ENCODE measurements around the gene TSPAN15.
A peak's percentile ranks its signal among the peaks of the same experiment; 100 is the strongest.

Gene TSPAN15

DNA sequence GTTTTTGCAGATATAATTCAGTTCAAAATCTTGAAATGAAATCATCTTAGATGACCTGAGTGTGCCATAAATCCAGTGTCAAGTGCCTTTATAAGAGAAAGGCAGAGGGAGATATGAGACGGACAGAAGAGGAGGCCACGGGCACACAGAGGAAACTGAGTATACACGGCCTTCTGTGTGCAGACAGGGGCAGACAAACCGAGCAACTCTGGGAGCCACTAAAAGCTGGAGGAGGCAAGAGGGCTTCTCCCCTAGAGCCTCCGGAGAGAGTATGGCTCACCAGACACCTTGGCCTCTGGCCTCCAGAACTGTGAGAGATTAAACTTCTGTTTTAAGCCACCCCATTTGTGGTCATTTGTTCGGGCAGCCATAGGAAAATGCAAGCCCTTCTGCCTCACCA lies 12.6 kb downstream of the TSPAN15 start:
- Histone ChIP-seq H3K4me3 (ENCODE audit: low read depth in 1 of 2, low read length in 2 of 2) (no peak overlapping the region), H3K27ac (ENCODE audit: low read depth, low read length) (no peak overlapping the region), H3K4me1 (ENCODE audit: control insufficient read depth in 1 of 2, insufficient read depth in 2 of 2, low read length in 2 of 2) (peaks cover 68 to 70% of the 10 kb centered on the region in 2 donors), H3K36me3 (ENCODE audit: control insufficient read depth in 1 of 2, insufficient read depth in 2 of 2, low read length in 2 of 2) (no peaks in the 10 kb centered on the region), H3K9ac (ENCODE audit: low read depth in 1 of 2, low read length in 2 of 2) (no peak overlapping the region), H3K27me3 (ENCODE audit: control insufficient read depth in 1 of 2, insufficient read depth in 2 of 2, low read length in 2 of 2) (no peaks in the 10 kb centered on the region), H3K9me3 (ENCODE audit: control insufficient read depth in 1 of 2, low read length in 2 of 2) (no peaks in the 10 kb centered on the region)

DNA sequence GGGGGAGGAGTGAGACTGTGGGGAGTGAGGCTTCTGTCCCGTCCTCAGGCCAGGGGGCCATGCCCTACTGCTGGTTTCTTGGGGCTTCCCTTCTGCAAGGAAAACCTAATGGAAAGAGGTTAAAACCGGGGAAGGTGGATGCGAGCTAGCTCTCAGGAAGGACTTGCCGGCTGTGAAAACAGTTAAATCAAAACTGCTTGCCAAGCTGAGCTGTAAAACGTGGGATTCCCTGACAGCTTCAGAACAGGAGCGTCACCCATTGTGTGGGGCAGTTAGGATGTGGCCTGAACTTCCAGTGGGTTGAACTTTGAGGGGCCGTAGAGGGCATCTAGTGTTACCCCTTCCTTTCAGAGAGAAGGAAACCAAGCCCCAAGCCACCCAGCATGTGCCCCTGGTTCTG lies 13.1 kb downstream of the TSPAN15 start:
- Histone ChIP-seq H3K27ac (ENCODE audit: low read depth, low read length) (no peak overlapping the region), H3K4me1 (ENCODE audit: control insufficient read depth in 1 of 2, insufficient read depth in 2 of 2, low read length in 2 of 2) (peaks cover 65 to 66% of the 10 kb centered on the region in 2 donors), H3K27me3 (ENCODE audit: control insufficient read depth in 1 of 2, insufficient read depth in 2 of 2, low read length in 2 of 2) (no peaks in the 10 kb centered on the region), H3K4me3 (ENCODE audit: low read depth in 1 of 2, low read length in 2 of 2) (no peak overlapping the region), H3K9me3 (ENCODE audit: control insufficient read depth in 1 of 2, low read length in 2 of 2) (no peaks in the 10 kb centered on the region), H3K9ac (ENCODE audit: low read depth in 1 of 2, low read length in 2 of 2) (peak overlapping the region in 1 of 2 donors; percentile 8), H3K36me3 (ENCODE audit: control insufficient read depth in 1 of 2, insufficient read depth in 2 of 2, low read length in 2 of 2) (no peaks in the 10 kb centered on the region)

DNA sequence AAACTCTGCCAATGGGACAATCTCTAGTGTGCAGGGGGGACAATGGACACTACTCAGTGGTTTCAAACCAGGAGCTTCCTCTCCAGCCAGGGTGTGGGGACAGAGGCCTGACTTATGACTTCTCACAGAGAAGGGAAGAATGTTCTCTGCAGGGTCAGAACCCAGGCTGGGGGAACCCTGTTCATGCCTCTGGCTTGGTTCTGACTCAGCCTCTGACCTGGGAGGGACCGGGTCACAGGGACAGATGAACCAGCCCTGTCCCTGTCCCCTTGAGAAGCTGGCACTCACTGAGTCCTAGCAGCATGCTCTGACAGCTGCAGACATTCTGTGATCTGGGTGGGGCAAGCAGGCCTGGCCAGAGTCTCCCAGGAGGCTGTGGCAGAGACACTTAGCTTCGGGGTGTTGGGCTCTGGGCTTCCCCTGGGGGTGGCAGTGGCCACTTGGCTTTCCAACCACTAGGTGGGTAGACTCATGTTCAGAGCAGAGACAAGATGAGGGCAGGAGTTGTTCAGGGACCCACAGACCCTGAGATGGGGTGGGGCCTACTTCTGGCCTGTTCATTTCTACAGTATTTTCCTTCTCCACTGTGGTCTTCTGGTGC lies 13.6 kb downstream of the TSPAN15 start:
- peaks cover 60 to 61% of the 10 kb centered on the region in 2 donors for H3K4me1 ChIP-seq (ENCODE audit: control insufficient read depth in 1 of 2, insufficient read depth in 2 of 2, low read length in 2 of 2)
- peak overlapping the region in 1 of 2 donors; percentile 8 for H3K9ac ChIP-seq (ENCODE audit: low read depth in 1 of 2, low read length in 2 of 2)
- H3K4me3 ChIP-seq (ENCODE audit: low read depth in 1 of 2, low read length in 2 of 2) = no peak overlapping the region
- no peaks in the 10 kb centered on the region for H3K27me3 ChIP-seq (ENCODE audit: control insufficient read depth in 1 of 2, insufficient read depth in 2 of 2, low read length in 2 of 2)
- no peaks in the 10 kb centered on the region for H3K9me3 ChIP-seq (ENCODE audit: control insufficient read depth in 1 of 2, low read length in 2 of 2)
- H3K36me3 ChIP-seq (ENCODE audit: control insufficient read depth in 1 of 2, insufficient read depth in 2 of 2, low read length in 2 of 2) = peaks cover 0 to 1% of the 10 kb centered on the region in 2 donors
- peak overlapping the region; percentile 46 for H3K27ac ChIP-seq (ENCODE audit: low read depth, low read length)

DNA sequence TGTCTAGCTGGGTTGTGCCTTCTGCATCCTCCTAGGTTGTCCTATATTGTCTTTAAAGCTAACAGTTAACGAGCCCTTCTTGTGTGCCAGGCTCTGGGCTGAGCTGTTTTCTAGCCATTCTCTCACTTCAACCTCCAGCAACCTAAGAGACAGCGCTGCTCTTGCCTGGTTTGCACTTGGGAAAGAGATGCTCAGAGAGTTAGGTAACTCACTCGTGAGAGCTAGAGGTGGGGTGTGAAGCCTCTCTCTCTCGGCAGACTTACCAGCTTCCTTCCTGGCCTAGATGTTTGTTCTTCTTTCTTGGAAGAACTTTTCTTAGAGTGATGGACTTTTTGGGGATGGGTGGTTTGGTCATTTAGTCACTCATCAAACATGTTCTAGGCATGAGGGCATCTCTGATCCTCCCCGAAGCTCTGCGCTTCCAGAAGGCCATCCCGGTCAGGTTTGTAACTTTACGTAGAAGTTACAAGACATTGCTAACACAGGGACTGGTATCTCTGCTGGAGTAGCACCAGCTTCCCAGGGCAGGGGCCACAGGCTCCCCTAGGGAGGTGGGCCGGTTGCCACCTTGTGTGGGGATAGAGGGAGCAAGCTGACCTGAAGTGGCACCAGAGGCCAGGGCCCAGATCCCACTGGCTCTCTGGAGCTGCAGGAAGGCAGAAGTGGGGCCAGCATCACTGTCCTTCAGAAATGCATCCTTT lies 14.3 kb downstream of the TSPAN15 start:
- Histone ChIP-seq H3K4me3 (ENCODE audit: low read depth in 1 of 2, low read length in 2 of 2) (no peak overlapping the region), H3K27ac (ENCODE audit: low read depth, low read length) (no peak overlapping the region), H3K9ac (ENCODE audit: low read depth in 1 of 2, low read length in 2 of 2) (no peak overlapping the region), H3K9me3 (ENCODE audit: control insufficient read depth in 1 of 2, low read length in 2 of 2) (no peaks in the 10 kb centered on the region), H3K4me1 (ENCODE audit: control insufficient read depth in 1 of 2, insufficient read depth in 2 of 2, low read length in 2 of 2) (peaks cover 53 to 54% of the 10 kb centered on the region in 2 donors), H3K27me3 (ENCODE audit: control insufficient read depth in 1 of 2, insufficient read depth in 2 of 2, low read length in 2 of 2) (no peaks in the 10 kb centered on the region), H3K36me3 (ENCODE audit: control insufficient read depth in 1 of 2, insufficient read depth in 2 of 2, low read length in 2 of 2) (peaks cover 0 to 6% of the 10 kb centered on the region in 2 donors)

DNA sequence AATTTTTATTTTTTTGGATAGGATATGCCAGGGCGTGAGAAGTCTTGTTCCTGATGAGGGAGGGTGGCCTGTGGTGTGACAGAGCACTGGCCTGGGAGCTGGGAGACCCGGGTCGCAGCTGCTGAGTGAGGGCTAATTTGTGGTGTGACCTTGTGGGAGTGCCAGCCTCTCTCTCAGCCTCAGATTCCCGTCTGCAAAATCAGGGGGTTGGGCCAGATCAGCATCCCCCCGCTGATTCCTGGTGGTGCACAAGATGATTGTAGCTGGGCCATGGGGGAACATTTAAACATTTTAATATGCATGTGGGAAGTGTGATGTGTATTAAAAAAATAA lies 14.9 kb downstream of the TSPAN15 start:
- Histone ChIP-seq H3K27ac (ENCODE audit: low read depth, low read length) (no peak overlapping the region), H3K4me1 (ENCODE audit: control insufficient read depth in 1 of 2, insufficient read depth in 2 of 2, low read length in 2 of 2) (peaks cover 49 to 50% of the 10 kb centered on the region in 2 donors), H3K4me3 (ENCODE audit: low read depth in 1 of 2, low read length in 2 of 2) (no peak overlapping the region), H3K36me3 (ENCODE audit: control insufficient read depth in 1 of 2, insufficient read depth in 2 of 2, low read length in 2 of 2) (peaks cover 0 to 6% of the 10 kb centered on the region in 2 donors), H3K9ac (ENCODE audit: low read depth in 1 of 2, low read length in 2 of 2) (no peak overlapping the region), H3K9me3 (ENCODE audit: control insufficient read depth in 1 of 2, low read length in 2 of 2) (no peaks in the 10 kb centered on the region), H3K27me3 (ENCODE audit: control insufficient read depth in 1 of 2, insufficient read depth in 2 of 2, low read length in 2 of 2) (no peaks in the 10 kb centered on the region)

DNA sequence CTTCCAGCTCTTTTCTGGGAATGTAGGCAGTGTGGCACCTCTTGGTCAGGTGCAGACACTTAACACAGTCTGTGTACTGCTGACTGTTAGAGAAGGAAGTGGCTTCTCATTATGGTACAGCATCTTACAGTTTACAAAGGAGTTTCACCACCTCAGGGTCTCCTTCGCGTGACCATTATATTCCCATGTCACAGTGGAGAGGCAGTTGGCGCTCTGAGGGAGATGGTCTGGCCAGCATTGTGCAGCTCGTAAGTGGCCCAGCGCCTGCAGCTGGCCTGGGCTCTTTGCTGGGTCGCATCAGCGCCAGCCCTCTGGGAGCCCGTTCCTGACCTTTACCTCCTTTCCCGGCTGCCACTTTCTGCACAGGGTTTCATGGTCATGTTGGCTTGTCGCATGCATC lies 15.4 kb downstream of the TSPAN15 start:
- Histone ChIP-seq H3K27ac (ENCODE audit: low read depth, low read length) (no peak overlapping the region), H3K4me3 (ENCODE audit: low read depth in 1 of 2, low read length in 2 of 2) (no peak overlapping the region), H3K9ac (ENCODE audit: low read depth in 1 of 2, low read length in 2 of 2) (no peak overlapping the region), H3K9me3 (ENCODE audit: control insufficient read depth in 1 of 2, low read length in 2 of 2) (no peaks in the 10 kb centered on the region), H3K4me1 (ENCODE audit: control insufficient read depth in 1 of 2, insufficient read depth in 2 of 2, low read length in 2 of 2) (peaks cover 44 to 45% of the 10 kb centered on the region in 2 donors), H3K36me3 (ENCODE audit: control insufficient read depth in 1 of 2, insufficient read depth in 2 of 2, low read length in 2 of 2) (peaks cover 0 to 6% of the 10 kb centered on the region in 2 donors), H3K27me3 (ENCODE audit: control insufficient read depth in 1 of 2, insufficient read depth in 2 of 2, low read length in 2 of 2) (no peaks in the 10 kb centered on the region)

DNA sequence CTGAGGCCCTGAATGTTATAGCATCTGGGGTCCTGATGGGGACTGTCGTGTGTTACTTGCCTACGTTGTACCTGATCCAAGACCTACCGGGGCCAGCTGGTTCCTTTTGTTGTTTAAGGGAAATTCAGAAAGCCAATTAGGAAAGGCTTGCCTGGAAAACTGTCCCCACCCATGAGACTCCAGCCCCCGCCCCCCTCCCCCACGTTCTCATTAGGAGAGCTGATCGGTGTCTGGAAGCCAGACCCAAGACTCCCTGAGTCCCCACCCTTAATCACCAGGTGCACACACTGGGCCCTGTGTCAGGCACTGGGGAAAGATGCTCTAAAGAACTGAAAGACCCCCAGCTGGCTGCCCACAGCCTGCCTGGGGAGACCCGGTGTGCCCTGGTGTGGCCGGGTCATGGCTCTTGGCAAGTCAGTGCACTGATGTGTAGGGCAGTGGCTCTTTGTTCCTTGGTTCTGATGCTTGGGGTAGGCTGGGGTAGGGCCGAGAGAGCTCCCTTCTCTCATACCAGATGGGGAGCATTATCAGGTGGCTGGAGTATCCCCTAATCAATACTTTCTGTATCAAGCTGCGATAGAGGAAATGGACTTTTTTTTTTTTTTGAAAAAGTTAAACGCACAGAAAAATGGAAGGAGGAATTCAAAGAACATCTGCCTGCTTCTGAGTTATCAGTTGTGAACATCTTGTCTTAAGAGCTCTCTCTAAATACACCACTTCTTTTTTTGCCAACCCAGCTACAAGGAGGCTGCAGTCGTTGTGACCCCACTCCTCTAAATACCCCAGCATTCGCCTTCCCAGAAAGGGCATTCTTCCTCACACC lies 16.9 kb downstream of the TSPAN15 start:
- H3K4me3 ChIP-seq (ENCODE audit: low read depth in 1 of 2, low read length in 2 of 2) = no peak overlapping the region
- H3K27me3 ChIP-seq (ENCODE audit: control insufficient read depth in 1 of 2, insufficient read depth in 2 of 2, low read length in 2 of 2) = no peaks in the 10 kb centered on the region
- no peak overlapping the region for H3K27ac ChIP-seq (ENCODE audit: low read depth, low read length)
- peaks cover 46% of the 10 kb centered on the region in 2 donors for H3K4me1 ChIP-seq (ENCODE audit: control insufficient read depth in 1 of 2, insufficient read depth in 2 of 2, low read length in 2 of 2)
- peaks cover 0 to 6% of the 10 kb centered on the region in 2 donors for H3K36me3 ChIP-seq (ENCODE audit: control insufficient read depth in 1 of 2, insufficient read depth in 2 of 2, low read length in 2 of 2)
- no peak overlapping the region for H3K9ac ChIP-seq (ENCODE audit: low read depth in 1 of 2, low read length in 2 of 2)
- H3K9me3 ChIP-seq (ENCODE audit: control insufficient read depth in 1 of 2, low read length in 2 of 2) = no peaks in the 10 kb centered on the region

DNA sequence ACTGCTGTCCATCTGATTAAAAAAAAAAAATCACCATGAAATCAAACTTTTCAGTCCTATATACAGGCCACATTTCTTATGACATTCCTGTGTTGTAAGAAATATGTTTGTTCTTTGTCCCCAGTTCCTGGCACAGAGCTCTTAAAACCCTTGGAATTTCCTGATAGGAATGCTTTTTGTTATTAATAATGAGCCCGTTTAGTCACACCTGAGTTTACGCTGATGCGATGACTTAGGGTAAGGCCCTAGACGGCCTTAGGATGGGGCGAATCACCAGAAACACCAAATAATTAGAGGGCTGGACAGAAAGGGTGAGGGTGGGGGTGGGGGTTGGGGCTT lies 17.5 kb downstream of the TSPAN15 start:
- Histone ChIP-seq H3K36me3 (ENCODE audit: control insufficient read depth in 1 of 2, insufficient read depth in 2 of 2, low read length in 2 of 2) (peaks cover 0 to 6% of the 10 kb centered on the region in 2 donors), H3K27me3 (ENCODE audit: control insufficient read depth in 1 of 2, insufficient read depth in 2 of 2, low read length in 2 of 2) (no peaks in the 10 kb centered on the region), H3K9me3 (ENCODE audit: control insufficient read depth in 1 of 2, low read length in 2 of 2) (no peaks in the 10 kb centered on the region), H3K27ac (ENCODE audit: low read depth, low read length) (no peak overlapping the region), H3K4me1 (ENCODE audit: control insufficient read depth in 1 of 2, insufficient read depth in 2 of 2, low read length in 2 of 2) (peaks cover 47 to 52% of the 10 kb centered on the region in 2 donors), H3K9ac (ENCODE audit: low read depth in 1 of 2, low read length in 2 of 2) (no peak overlapping the region), H3K4me3 (ENCODE audit: low read depth in 1 of 2, low read length in 2 of 2) (no peak overlapping the region)

DNA sequence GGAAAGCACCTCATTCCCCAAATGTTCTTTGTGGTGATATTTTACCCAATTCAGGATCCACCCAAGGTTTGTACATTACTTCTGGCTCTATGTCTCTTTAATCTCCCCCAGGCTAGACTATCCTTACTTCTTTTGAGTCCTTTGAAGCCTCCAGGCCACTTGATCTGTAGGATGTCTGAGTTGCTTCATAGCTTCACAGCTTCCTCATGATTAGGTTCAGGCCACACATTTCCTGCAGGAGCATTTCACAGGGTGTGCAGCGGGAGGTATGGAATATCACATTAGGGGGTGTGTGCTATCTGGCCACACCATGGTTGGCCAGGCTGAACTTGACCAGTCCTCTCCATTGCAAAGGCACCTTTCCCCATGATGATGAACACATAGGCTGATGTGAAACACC lies 18.7 kb downstream of the TSPAN15 start:
- H3K9ac ChIP-seq (ENCODE audit: low read depth in 1 of 2, low read length in 2 of 2) = no peak overlapping the region
- H3K4me1 ChIP-seq (ENCODE audit: control insufficient read depth in 1 of 2, insufficient read depth in 2 of 2, low read length in 2 of 2) = peaks cover 47 to 52% of the 10 kb centered on the region in 2 donors
- H3K27ac ChIP-seq (ENCODE audit: low read depth, low read length) = no peak overlapping the region
- H3K4me3 ChIP-seq (ENCODE audit: low read depth in 1 of 2, low read length in 2 of 2) = no peak overlapping the region
- H3K27me3 ChIP-seq (ENCODE audit: control insufficient read depth in 1 of 2, insufficient read depth in 2 of 2, low read length in 2 of 2) = no peaks in the 10 kb centered on the region
- no peaks in the 10 kb centered on the region for H3K9me3 ChIP-seq (ENCODE audit: control insufficient read depth in 1 of 2, low read length in 2 of 2)
- peaks cover 0 to 6% of the 10 kb centered on the region in 2 donors for H3K36me3 ChIP-seq (ENCODE audit: control insufficient read depth in 1 of 2, insufficient read depth in 2 of 2, low read length in 2 of 2)

All from duodenal mucosa (tissue), 2 donors.